GM18502 (cell line): ENCODE measurements around the gene TRIB2.

Experiments used
- ATAC-seq: cut with Tn5 transposase; IDR thresholded peaks from one replicate; pipeline ENCODE4 v1.9.1; 2021; ENCODE audit warnings: mild to moderate bottlenecking; ENCODE audit not compliant: unreplicated experiment, poor library complexity

The TRIB2 gene

GRCh38 chr2:12694990-12695774 is 21.6 kb upstream of the TRIB2 start:
- ATAC-seq: peak; percentile 91

- no peak for ATAC-seq
Observed at GRCh38 chr2:12697617-12698016, 19.1 kb upstream of the TRIB2 start.

GRCh38 chr2:12700989-12701388 is 15.7 kb upstream of the TRIB2 start:
- no peak for ATAC-seq

- ATAC-seq: no peak
Observed at GRCh38 chr2:12701786-12702167, 15.0 kb upstream of the TRIB2 start.

- no peak for ATAC-seq
Observed at GRCh38 chr2:12702168-12703121, 14.3 kb upstream of the TRIB2 start.

GRCh38 chr2:12704378-12704777 is 12.4 kb upstream of the TRIB2 start:
- no peak for ATAC-seq

GRCh38 chr2:12705230-12705629 is 11.5 kb upstream of the TRIB2 start:
- ATAC-seq: no peak

GRCh38 chr2:12705742-12706141 is 11.0 kb upstream of the TRIB2 start:
- ATAC-seq: no peak

- no peak for ATAC-seq
Observed at GRCh38 chr2:12708508-12709206, 8.1 kb upstream of the TRIB2 start.

GRCh38 chr2:12709207-12709522 is 7.6 kb upstream of the TRIB2 start:
- ATAC-seq: no peak

GRCh38 chr2:12710301-12710700 is 6.4 kb upstream of the TRIB2 start:
- no peak for ATAC-seq

- ATAC-seq: no peak
Observed at GRCh38 chr2:12711339-12711738, 5.4 kb upstream of the TRIB2 start.

GRCh38 chr2:12712881-12713280 is 3.9 kb upstream of the TRIB2 start:
- no peak for ATAC-seq

- no peak for ATAC-seq
Observed at GRCh38 chr2:12714391-12715221, 2.1 kb upstream of the TRIB2 start.

GRCh38 chr2:12715258-12716031 is 1.3 kb upstream of the TRIB2 start:
- ATAC-seq: no peak

GRCh38 chr2:12716032-12716281 is 779 bp upstream of the TRIB2 start:
- peak; percentile 35 for ATAC-seq

- ATAC-seq: no peak
Observed at GRCh38 chr2:12717191-12718014, 667 bp downstream of the TRIB2 start.

- no peak for ATAC-seq
Observed at GRCh38 chr2:12718015-12718671, 1.4 kb downstream of the TRIB2 start.
